ENCODE measurements around the gene TSPAN5.

TSPAN5 gene

GRCh38 chr4:98641906-98642668 lies 16.3 kb downstream of the TSPAN5 start:
- DNase-seq, result no peak

DNA sequence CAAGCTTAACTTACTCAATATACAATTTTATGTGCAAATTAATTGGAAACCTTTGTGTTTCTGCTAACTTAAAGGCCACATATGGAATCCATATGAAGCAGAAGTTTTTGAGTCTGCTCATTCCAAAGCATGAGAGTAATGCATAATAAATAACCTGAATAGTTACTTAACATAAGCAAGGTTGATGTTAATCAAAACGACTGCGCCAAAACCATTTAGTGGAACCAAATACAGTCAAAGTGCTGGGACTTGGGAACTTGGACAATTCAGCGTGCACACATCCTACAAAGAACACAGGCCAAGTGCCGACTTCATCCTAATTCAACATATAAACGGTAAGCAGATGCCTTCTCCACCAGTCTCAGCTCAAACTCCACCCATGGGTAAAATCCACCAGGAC lies 17.0 kb downstream of the TSPAN5 start:
- no peak for DNase-seq

- peak in 1 of 2 donors; percentile 69 for DNase-seq
Measured at GRCh38 chr4:98639523-98639922, 18.9 kb downstream of the TSPAN5 start.

DNA sequence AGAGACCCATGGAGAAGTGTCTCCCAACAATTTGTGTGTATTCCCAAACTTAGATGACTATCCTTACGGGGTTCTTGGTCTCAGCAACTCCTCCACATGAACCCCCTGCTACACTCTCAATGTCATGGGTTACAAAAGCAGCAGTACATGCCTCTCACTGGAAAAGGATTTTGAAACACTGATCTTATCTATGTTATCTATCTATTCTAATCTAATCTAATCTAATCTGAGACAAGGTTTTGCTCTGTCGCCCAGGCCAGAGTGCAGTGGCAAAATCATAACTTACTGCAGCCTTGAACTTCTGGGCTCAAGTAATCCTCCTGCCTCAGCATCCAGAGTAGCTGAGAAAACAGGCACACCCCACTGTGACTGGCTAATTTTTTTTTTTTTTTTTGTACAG lies 19.3 kb downstream of the TSPAN5 start:
- DNase-seq, result no peak

- DNase-seq, result no peak
Measured at GRCh38 chr4:98638661-98639060, 19.8 kb downstream of the TSPAN5 start.

DNA sequence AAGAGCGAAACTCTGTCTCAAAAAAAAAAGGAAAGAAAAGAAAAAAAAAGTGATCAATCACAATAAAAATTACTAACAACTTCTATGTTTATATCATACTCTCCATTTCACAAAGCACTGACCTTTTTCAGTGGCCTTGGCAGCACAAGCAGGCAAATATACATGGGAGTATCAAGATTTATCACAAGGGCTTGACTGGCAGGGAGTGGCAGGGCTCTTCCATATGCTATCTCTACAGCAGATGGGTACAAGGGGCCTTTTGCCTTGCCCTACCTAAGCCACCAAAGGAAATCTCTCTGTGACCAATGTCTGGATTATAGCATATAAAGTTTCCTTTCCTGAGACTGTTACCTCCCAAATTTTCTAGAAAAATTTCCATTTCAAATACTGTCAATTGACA lies 24.4 kb downstream of the TSPAN5 start:
- DNase-seq, result no peak

DNA sequence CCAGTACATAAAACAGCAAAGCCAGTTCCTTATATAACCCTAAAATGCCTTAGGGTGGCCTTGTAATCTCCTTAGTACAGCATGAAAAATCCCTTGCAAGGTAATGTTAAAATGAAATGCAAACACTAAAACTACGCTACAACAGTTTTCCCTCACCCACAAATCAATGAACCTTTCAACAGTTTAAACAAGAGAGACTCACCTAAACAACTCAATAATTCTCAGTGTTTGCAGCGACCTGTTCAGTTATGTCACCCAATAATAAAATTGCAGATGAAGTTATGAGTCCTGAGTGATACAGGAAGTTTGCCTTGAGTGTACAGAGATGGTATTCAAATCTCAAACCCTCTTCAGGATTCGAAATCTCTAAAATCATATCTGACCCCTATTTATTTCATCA lies 25.3 kb downstream of the TSPAN5 start:
- DNase-seq, result no peak

- no peak for DNase-seq
Measured at GRCh38 chr4:98632258-98632657, 26.2 kb downstream of the TSPAN5 start.

DNA sequence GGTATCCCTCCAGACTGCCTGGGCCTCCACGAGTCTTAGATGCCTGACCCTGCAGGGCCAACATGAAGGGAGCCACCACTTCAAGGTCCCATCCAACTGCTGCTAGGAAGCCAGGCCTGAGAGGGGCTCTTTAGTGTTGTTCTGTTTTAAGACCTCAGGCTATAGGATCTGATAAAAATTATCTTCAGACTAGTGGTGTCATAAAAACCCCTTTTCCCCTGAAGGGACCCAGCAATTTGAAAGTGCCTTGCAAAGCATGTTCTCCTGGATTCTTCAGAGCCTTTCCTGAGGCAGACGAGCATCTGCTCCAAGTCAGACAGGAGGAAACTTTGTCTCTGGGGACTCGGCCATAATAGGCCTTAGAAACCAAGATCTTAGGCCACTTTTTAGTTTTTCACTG lies 26.9 kb downstream of the TSPAN5 start:
- no peak for DNase-seq

DNA sequence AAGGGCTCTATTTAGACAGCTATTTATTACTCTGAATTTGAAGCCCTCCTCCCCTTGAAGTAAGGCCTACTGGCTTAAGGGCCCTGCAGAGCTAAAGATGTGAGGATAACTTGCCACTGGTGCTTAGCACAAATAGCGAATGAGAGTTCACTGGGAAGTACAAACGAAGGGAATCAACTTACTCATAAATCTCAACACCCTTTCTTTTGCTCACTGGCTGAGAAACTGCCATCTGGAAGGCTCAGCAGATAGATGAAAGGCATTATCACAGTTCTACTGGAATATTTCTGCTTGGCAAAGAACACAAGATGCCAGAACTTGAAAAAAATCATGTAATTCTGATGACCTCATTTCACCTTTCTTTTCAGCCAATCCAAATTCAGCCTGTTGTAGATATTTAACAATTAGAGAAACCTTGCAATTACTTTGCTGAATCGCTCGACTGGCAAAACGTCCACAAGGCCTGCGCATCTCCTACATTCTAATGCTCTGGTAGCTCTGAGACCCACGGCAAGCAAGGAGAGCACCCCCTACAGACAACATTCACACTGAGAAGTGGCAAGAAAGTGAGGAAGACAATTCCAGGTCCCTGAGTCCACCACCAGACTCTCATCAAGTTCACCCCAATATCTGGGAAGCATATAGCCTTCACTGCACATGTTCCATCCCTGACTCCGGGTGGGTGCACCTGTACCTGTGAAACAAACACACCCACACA lies 27.5 kb downstream of the TSPAN5 start:
- DNase-seq, result no peak

DNA sequence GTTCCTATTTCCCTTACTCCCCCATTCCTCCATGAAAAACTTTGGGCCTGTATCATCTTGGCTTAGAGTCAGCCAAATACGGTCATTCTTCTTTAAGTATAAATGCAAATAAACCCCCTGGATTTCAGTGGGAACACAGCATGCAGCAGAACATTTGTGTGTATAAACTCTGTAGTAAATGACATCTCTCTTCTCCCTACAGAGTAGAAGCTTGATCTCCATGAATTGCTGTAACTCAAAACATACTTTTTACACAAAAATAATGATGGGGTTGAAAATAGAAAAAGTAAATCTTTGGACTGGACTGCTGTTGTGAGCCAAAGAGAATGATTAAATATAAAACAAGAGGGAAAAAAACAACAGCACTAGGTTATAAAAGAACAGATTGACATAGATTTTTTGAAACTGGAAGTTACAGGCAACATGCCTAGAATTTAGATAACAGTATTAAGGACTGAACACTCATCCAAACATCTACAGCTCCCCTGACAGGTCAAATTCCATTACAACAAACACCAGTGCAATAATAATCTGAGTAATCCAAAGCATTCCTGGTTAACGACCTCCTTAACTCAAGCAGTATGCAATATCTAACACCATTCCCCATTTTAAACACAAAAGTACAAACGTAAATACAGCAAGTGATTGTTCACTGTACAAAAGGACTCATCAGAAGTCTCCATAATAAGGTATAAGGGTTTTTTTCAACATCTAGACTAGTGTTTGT lies 30.7 kb downstream of the TSPAN5 start:
- DNase-seq, result no peak

DNA sequence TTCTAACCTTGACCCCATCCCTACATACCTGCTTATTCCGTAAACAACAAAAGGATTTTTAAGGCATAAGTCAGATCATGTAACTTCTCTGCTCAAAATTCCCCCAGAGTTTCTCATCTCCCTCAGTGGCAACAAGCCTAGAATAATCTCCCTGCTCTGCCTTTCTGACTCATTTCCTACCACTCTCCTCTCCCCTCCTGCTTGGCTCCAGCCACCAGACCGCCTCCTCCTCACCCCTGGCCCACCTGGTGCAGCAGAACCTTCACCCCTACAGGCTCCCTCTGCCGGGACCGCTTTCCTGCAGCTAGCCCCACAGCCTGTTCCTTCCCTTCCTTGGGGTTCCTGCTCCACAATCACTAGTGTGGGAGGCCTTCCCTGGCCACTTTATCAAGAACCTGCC lies 32.1 kb downstream of the TSPAN5 start:
- no peak for DNase-seq

GRCh38 chr4:98625920-98626319 lies 32.5 kb downstream of the TSPAN5 start:
- DNase-seq, result no peak

- DNase-seq, result no peak
Measured at GRCh38 chr4:98625399-98625798, 33.0 kb downstream of the TSPAN5 start.

DNA sequence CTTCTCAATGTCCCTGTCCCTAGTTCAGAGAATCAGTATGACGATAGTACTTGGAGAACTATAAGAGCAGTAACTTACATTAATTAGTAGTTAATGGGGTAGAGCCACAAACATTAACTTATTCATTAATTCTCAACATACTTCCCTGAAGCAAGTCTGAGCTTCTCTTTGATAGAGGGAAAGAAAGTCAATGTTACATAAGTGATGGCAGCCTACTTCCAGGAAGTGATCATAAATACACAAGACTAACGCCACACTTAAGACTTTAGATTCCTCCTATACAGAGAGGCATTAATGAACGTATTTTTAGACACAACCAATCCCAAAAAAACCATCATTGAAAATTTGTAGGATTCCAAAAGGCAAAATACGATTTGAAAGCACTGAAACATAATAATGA lies 33.8 kb downstream of the TSPAN5 start:
- no peak for DNase-seq

DNA sequence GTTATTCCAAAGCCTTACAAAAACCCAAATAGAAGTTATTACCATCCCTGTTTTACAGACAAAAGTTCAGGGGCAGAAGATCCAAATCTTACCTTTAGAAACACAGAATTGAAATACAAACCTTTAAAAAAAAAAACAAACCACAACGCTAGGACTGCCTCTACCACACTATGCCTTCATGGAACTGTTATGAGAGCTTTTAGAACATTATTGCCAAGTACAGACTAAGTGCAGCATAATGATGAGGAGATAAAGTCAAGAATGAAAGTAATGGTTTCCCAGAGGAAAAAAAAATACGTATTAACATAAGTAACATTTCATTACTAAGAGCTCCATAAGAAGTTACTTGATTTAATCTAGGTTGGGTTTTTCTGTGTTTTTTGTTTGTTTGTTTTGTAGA lies 34.3 kb downstream of the TSPAN5 start:
- no peak for DNase-seq

DNA sequence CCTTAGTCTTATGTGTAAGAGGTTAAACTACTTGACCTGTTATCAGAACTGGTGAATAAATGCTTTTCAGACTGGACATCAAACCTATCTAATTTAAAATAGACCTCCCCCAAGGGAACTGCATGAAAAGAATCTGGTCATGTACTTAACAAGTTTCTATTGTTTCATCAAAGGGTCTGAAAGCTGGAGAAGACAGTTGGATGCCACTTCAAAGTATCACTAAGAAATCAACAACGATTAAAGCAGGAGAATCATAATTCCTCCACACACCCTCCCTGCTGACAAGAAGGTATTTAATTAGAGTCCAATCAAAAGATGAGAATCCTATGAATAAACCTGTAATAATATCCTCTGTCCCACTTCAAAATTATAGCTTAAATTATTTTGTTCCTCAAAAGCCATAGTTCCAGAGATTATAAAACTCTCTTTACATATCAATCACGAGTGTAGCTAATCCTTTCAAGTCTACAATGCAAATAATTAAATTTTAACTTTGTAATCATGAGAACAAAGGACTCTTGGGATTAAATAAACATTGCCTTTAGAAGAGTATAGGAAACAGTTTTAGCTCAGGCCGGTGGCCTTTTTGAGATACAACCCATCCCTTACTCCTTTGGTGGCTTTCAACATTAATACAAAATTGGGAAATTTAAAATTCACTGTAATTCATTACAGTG lies 35.1 kb downstream of the TSPAN5 start:
- no peak for DNase-seq

GRCh38 chr4:98620087-98620784 lies 38.2 kb downstream of the TSPAN5 start:
- no peak for DNase-seq

GRCh38 chr4:98619180-98619579 lies 39.2 kb downstream of the TSPAN5 start:
- DNase-seq, result no peak

GRCh38 chr4:98618680-98619079 lies 39.7 kb downstream of the TSPAN5 start:
- DNase-seq, result no peak

- no peak for DNase-seq
Measured at GRCh38 chr4:98617358-98618047, 40.9 kb downstream of the TSPAN5 start.

GRCh38 chr4:98615991-98616390 lies 42.4 kb downstream of the TSPAN5 start:
- DNase-seq, result no peak
